Panc1 (cell line): ENCODE measurements around the gene FOXP2. TPM values are rescaled to one million over a fixed set of nuclear protein-coding genes. Genes with fewer than 3 reads are reported as not detected.

Experiments
- ATAC-seq: fragments of 200-7000 bp; cut with Tn5 transposase; 2 replicates; pipeline ENCODE4 v1.9.1; 2020; ENCODE audit warnings: mild to moderate bottlenecking, moderate library complexity
- BruUV-seq: library from RNA; stranded (reverse); fragments of 400-500 nt; replicated peaks from 2 replicates; lab custom pipeline; 2021; lab: Mats Ljungman, UMichigan
- CTCF ChIA-PET: fragments of 300-600 bp; sonication (Branson Sonifier 250); formaldehyde crosslinking; loops from one replicate; lab custom pipeline; 2022; ENCODE audit warnings: antibody characterized with exemption; lab: Charles Lee
- POLR2A ChIA-PET: fragments of 300-600 bp; sonication (Branson Sonifier 250); formaldehyde crosslinking; loops from one replicate; lab custom pipeline; 2022; ENCODE audit warnings: antibody characterized with exemption; lab: Charles Lee
- DNase-seq: peaks from one replicate; pipeline ENCODE4 v3.0.0-alpha.2; 2010; ENCODE audit warnings: low read depth, low spot score
- H3K27ac ChIP-seq: 2 replicates; pipeline ENCODE4 v1.5.1; 2011; ENCODE audit warnings: mild to moderate bottlenecking, low read length, inconsistent platforms
- H3K27me3 ChIP-seq: fragments of 200-500 bp; sonication (Bioruptor generic); 2 replicates; pipeline ENCODE4 v1.6.0; 2014; ENCODE audit warnings: low read length, inconsistent platforms; ENCODE audit not compliant: control insufficient read depth, insufficient read depth
- H3K36me3 ChIP-seq: fragments of 200-500 bp; sonication (Bioruptor generic); 2 replicates; pipeline ENCODE4 v1.5.1; 2014; ENCODE audit warnings: inconsistent platforms, mild to moderate bottlenecking, low read length, moderate library complexity; ENCODE audit not compliant: control insufficient read depth, insufficient read depth
- H3K4me1 ChIP-seq: 2 replicates; pipeline ENCODE4 v1.5.1; 2011; ENCODE audit warnings: inconsistent platforms, mild to moderate bottlenecking, low read length, moderate library complexity; ENCODE audit not compliant: control insufficient read depth, insufficient read depth
- H3K4me3 ChIP-seq, 2 experiments: 2 replicates each; pipeline ENCODE4 v1.5.1; 2011 to 2012; ENCODE audit warnings: low read depth in 2 of 2, low read length in 2 of 2, mild to moderate bottlenecking in 2 of 2, inconsistent platforms in 1 of 2, moderate library complexity in 1 of 2
- H3K9me3 ChIP-seq: fragments of 200-500 bp; sonication (Bioruptor generic); 2 replicates; pipeline ENCODE4 v1.5.1; 2014; ENCODE audit warnings: low read depth, mild to moderate bottlenecking, inconsistent platforms, low read length, moderate library complexity; ENCODE audit not compliant: control insufficient read depth, insufficient read depth
- CTCF ChIP-seq: fragments of 450-650 bp; IDR thresholded peaks from 2 replicates; pipeline ENCODE4 v1.5.1; 2017; ENCODE audit warnings: mild to moderate bottlenecking
- POLR2AphosphoS5 ChIP-seq: IDR thresholded peaks from 2 replicates; pipeline ENCODE4 v1.6.1; 2012; ENCODE audit warnings: mild to moderate bottlenecking, low read depth, low read length, moderate library complexity
- REST ChIP-seq, 2 experiments: IDR thresholded peaks; 2 replicates each; pipeline ENCODE4 v1.6.1; 2011 to 2012; ENCODE audit warnings: low read depth in 2 of 2, control low read depth in 1 of 2, low read length in 1 of 2, mild to moderate bottlenecking in 1 of 2, moderate library complexity in 1 of 2; ENCODE audit not compliant: insufficient read depth in 1 of 2
- SIN3A ChIP-seq: IDR thresholded peaks from 2 replicates; pipeline ENCODE4 v1.6.1; 2012; ENCODE audit warnings: low read depth, mild to moderate bottlenecking, low read length, moderate library complexity, borderline replicate concordance; ENCODE audit not compliant: insufficient read depth
- TCF7L2 ChIP-seq: IDR thresholded peaks from 2 replicates; pipeline ENCODE4 v1.6.1; 2011; ENCODE audit warnings: mild to moderate bottlenecking, low read depth, low read length, inconsistent platforms
- in situ Hi-C: cut with HindIII; loops from 2 replicates; pipeline ENCODE4 v1.10.0; 2016; ENCODE audit warnings: low sequenced_read_pairs, low pct_unique_long_range_greater_than_20kb
- intact Hi-C: fragments of 100-400 bp; cut with micrococcal nuclease; formaldehyde crosslinking; loops from one replicate; pipeline ENCODE4 v1.10.0; 2022; ENCODE audit not compliant: unreplicated experiment
- microRNA-seq: library from miRNA; unstranded; fragments of <30 nt; microRNA quantifications from one replicate; pipeline ENCODE4 v1.1.0, GENCODE V29; 2020; ENCODE audit not compliant: unreplicated experiment
- total RNA-seq: library from RNA; stranded (reverse); gene quantifications from one replicate; pipeline ENCODE4 v1.2.1, GENCODE V29; 2021; ENCODE audit not compliant: unreplicated experiment

The FOXP2 gene
- total RNA-seq, 1 experiment from 2014 or later, result 0.54 TPM

- ATAC-seq, result no peak
- Histone ChIP-seq H3K4me1 (no peaks in the 10 kb centered on the region), H3K36me3 (no peaks in the 10 kb centered on the region), H3K4me3 (no peak overlapping the region), H3K9me3 (no peaks in the 10 kb centered on the region), H3K27me3 (no peaks in the 10 kb centered on the region), H3K27ac (no peak overlapping the region)
- ChIA-PET POLR2A (no interaction called here), CTCF (no interaction called here)
- intact Hi-C loops (no loop called here), in situ Hi-C loops (no loop called here)
- no peak for DNase-seq
- TF ChIP-seq CTCF, result no peak
- TF ChIP-seq TCF7L2, result no peak
- TF ChIP-seq REST (IDR thresholded peaks at IDR 0.05; ENCODE audit: insufficient read depth in 1 of 2, low read depth in 2 of 2, low read length in 1 of 2), result no peak
- no peak for TF ChIP-seq SIN3A
- TF ChIP-seq POLR2AphosphoS5, result no peak
- no TSS peak for BruUV-seq
Measured at GRCh38 chr7:114740941-114741340, 326.3 kb downstream of the FOXP2 start.

GRCh38 chr7:114741911-114742310 is 327.3 kb downstream of the FOXP2 start:
- intact Hi-C loops, result no loop called here
- POLR2A ChIA-PET, result no interaction called here

More at GRCh38 chr7:114741911-114742310, 327.3 kb downstream of the FOXP2 start:
- Histone ChIP-seq H3K9me3 (no peaks in the 10 kb centered on the region), H3K36me3 (no peaks in the 10 kb centered on the region), H3K4me3 (no peak overlapping the region), H3K27me3 (no peaks in the 10 kb centered on the region), H3K27ac (no peak overlapping the region), H3K4me1 (no peaks in the 10 kb centered on the region)
- in situ Hi-C loops, result no loop called here
- no TSS peak for BruUV-seq
- TF ChIP-seq SIN3A (no peak), POLR2AphosphoS5 (no peak), TCF7L2 (no peak), REST (IDR thresholded peaks at IDR 0.05; ENCODE audit: insufficient read depth in 1 of 2, low read depth in 2 of 2, low read length in 1 of 2) (no peak), CTCF (no peak)
- CTCF ChIA-PET, result no interaction called here
- ATAC-seq (no peak), DNase-seq (no peak)

Small RNA genes within 50 kb of the gene (microRNA-seq; reads per million reads assigned to microRNA genes)
- gene MIR3666, result not detected
